Posterior cingulate gyrus (tissue), 11 donors: Measurements from ENCODE around the gene LHB.
"Not testable (repeated sequence)": the region's sequence is repeated elsewhere in the genome, so short reads cannot be mapped to it uniquely, and the experiment has no call there.

Experiments
- DNase-seq, 10 donors: peaks; one replicate each; pipeline versions ENCODE4 v3.0.0 to v3.0.0-alpha.2; 2020 to 2021; ENCODE audit warnings: mixed read lengths in 3 of 10
- intact Hi-C: fragments of 100-400 bp; cut with DNase I; formaldehyde crosslinking; loops from one replicate; pipeline ENCODE4 v1.15.1; 2023

LHB gene

DNA sequence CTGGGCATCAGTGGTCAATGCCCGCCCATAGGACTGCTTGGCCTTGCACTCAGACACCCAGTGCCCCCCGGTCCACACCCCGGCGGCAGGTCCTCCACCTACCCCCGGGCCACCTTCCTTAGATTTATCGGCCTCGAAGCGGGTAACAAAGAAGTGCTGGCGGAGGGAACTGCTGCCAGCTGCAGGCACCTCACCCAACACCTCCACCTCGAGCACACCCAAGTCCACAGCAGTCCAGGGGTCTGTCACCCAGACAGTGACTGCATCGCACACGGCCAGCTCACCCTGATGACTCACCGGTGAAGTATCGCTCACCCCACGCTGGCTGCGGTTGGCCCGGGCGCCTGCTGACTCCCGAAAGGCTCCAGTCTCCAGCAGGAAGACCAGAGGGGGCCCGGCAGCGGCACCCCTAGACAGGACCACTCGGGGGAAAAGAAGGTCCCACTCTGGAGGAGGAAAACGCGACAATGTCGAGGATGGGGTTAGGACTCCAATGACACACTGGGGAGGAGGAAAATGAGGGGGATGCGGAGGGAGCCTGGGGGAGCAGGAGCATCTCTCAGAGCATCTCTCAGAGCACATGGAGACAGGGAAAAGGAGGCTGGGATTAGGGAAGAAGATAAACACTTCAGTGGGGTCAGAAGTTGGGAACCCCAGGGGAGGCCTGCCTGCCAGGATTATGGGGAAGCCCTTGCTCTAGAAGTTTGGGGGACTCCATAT is 21.8 kb upstream of the LHB start:
- DNase-seq = peak in 2 of 10 donors; percentile 44 to 72
- intact Hi-C loops = not testable (repeated sequence)

DNA sequence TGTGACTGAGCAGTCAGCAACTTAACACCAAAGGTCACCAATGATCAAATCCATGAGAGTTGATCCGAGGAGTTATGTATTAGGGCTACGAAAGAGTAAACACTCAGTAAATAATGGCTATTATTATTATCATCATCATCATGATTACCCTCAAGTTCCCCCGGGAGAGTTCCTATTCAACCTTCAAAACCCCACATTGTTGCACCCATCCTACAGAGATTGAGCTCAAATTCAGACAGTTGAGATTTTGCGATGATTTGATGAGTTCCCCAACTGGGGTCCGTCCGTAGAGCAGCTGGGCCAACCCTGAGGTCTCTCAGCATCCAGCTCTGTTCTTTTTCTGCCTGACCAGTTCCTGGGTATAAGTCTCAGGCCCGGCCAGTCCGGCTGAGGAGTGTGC is 21.2 kb upstream of the LHB start:
- DNase-seq, intact Hi-C loops: not testable (repeated sequence)

DNA sequence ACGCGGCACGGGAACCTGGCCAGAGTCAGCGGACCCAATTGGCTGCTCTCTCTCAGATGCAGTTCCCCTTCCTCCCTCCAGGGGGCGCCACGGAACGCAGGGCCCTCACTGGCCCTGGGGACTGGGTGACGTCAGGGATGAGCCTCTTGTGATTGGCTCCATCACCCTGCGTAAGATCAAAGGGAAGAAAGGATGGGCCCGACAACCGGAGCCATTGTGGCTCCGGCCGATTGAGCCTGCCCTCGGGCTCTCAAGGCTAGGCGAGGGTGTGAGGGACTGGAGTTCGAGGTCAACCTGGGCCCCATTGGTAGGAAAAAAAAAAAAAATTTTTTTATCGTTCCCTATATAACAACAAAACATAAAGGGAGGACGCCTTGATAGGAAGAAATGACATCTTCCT is 19.9 kb upstream of the LHB start, which contains the start of gene CGB1:
TSS of gene CGB1 (minus strand) at position 81 of the 400 bp plus-strand sequence. CDS start 184 bp downstream, outside the sequence.
- peak in 2 of 10 donors; percentile 33 to 45 for DNase-seq
- intact Hi-C loops = not testable (repeated sequence)

DNA sequence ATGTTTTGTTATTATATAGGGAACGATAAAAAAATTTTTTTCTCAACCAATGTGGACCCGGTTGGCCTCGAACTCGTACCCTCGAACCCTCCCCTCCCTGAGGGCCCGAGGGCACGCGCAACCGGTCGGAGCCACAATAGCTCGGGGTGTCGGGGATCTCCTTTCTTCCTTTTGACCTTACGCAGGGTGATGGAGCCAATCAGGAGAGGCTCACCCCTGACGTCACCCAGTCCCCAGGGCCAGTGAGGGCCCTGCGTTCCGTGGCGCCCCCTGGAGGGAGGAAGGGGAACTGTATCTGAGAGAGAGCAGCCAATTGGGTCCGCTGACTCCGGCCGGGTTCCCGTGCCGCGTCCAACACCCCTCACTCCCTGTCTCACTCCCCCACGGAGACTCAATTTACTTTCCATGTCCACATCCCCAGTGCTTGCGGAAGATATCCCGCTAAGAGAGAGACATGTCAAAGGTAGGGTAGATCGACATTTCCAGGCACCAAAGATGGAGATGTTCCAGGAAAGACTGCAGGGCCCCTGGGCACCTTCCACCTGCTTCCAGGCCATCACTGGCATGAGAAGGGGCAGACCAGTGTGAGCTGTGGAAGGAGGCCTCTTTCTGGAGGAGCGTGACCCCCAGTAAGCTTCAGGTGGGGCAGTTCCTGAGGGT is 14.9 kb upstream of the LHB start, which contains the start of gene CGB2:
TSS of gene CGB2 (plus strand) at position 249 of the 660 bp plus-strand sequence. CDS start at position 455, 206 bp downstream.
- intact Hi-C loops = not testable (repeated sequence)
- DNase-seq = peak in 1 of 10 donors; percentile 70

DNA sequence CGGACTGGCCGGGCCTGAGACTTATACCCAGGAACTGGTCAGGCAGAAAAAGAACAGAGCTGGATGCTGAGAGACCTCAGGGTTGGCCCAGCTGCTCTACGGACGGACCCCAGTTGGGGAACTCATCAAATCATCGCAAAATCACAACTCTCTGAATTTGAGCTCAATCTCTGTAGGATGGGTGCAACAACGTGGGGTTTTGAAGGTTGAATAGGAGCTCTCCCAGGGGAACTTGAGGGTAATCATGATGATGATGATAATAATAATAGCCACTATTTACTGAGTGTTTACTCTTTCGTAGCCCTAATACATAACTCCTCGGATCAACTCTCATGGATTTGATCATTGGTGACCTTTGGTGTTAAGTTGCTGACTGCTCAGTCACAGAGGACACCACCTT is 13.4 kb upstream of the LHB start:
- intact Hi-C loops = not testable (repeated sequence)
- DNase-seq = peak in 1 of 10 donors; percentile 4

DNA sequence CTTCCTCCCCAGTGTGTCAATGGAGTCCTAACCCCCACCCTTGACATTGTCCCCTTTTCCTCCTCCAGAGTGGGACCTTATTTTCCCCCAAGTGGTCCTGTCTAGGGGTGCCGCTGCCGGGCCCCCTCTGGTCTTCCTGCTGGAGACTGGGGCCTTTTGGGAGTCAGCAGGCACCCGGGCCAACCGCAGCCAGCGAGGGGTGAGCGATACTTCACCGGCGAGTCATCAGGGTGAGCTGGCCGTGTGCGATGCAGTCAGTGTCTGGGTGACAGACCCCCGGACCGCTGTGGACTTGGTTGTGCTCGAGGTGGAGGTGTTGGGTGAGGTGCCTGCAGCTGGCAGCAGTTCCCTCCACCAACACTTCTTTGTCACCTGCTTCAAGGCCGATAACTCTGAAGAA is 12.9 kb upstream of the LHB start:
- intact Hi-C loops = not testable (repeated sequence)
- DNase-seq = peak in 2 of 10 donors; percentile 25 to 65

DNA sequence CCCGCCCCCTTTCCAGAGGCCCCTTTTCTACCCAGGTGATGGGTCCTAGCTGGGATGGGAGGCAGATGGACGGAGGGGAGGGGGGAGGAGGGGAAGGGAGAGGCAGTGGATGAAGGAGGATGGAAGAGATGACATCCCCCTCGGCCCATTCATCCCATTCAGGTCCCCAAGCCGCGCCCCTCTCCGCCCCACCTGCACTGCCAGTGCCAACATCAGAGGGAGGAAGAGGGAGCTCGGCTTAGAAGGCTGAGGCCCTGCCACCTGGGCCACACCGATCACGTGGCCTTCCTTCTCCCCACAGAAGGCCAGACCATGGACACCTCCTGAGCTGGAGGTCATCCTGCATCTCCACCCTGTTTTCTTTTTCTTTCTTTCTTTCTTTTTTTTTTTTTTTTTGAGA is 11.8 kb upstream of the LHB start:
- intact Hi-C loops = not testable (repeated sequence)
- peak in 2 of 10 donors; percentile 30 to 71 for DNase-seq

DNA sequence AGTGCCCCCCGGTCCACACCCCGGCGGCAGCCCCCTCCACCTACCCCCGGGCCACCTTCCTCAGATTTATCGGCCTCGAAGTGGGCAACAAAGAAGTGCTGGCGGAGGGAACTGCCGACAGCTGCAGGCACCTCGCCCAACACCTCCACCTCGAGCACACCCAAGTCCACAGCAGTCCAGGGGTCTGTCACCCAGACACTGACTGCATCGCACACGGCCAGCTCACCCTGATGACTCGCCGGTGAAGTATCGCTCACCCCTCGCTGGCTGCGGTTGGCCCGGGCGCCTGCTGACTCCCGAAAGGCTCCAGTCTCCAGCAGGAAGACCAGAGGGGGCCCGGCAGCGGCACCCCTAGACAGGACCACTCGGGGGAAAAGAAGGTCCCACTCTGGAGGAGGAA is 8.7 kb upstream of the LHB start:
- intact Hi-C loops = not testable (repeated sequence)

DNA sequence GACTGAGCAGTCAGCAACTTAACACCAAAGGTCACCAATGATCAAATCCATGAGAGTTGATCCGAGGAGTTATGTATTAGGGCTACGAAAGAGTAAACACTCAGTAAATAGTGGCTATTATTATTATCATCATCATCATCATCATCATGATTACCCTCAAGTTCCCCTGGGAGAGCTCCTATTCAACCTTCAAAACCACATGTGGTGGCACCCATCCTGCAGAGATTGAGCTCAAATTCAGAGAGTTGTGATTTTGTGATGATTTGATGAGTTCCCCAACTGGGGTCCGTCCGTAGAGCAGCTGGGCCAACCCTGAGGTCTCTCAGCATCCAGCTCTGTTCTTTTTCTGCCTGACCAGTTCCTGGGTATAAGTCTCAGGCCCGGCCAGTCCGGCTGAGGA is 8.2 kb upstream of the LHB start:
- not testable (repeated sequence) for DNase-seq

More for the DNA sequence above, 8.7 kb upstream of the LHB start:
- peak in 2 of 10 donors; percentile 8 to 59 for DNase-seq

DNA sequence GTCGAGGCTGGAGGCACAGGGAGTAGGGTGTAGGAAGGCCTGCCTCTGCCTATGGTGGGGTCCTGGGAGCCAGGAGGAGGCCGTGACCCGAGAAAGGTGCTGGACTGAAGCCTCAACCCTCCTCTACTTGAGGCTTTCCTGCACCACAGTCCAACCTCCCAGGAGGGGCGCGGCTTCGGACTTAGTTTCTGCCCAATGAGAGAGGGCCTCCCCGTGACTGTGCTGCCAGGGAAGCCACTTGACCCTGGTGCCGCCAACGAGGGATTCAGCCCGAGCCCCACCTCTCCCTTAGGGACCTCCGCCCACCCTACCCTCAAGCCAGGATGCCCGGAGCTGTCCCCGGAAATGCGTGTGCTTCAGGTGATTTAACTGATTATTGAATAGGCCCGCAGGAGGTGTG is 7.3 kb upstream of the LHB start, which contains the start of gene CGB3:
TSS of gene CGB3 (minus strand) at position 101 of the 400 bp plus-strand sequence. CDS start 362 bp downstream, outside the sequence.
- DNase-seq = peak in 1 of 10 donors; percentile 5
- intact Hi-C loops = not testable (repeated sequence)

More for the DNA sequence above, 8.2 kb upstream of the LHB start:
- intact Hi-C loops = not testable (repeated sequence)

DNA sequence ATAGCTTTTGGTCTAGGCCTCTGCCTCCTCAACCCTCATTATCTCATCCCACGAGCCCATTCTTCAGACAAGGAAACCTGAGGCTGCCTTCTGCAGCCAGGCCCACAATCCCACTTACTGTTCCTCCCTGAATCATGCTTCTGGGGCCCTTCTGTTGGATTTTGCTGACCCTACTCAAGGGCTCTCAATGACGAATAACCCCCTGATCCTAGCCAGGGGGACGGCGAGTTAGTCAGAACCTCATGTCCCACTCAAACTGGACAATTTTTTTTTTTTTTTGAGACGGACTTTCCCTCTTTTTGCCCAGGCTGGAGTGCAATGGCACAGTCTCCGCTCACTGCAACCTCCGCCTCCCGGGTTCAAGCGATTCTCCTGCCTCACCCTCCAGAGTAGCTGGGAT is 5.2 kb upstream of the LHB start:
- peak in 2 of 10 donors; percentile 15 to 27 for DNase-seq
- intact Hi-C loops = no loop called here

DNA sequence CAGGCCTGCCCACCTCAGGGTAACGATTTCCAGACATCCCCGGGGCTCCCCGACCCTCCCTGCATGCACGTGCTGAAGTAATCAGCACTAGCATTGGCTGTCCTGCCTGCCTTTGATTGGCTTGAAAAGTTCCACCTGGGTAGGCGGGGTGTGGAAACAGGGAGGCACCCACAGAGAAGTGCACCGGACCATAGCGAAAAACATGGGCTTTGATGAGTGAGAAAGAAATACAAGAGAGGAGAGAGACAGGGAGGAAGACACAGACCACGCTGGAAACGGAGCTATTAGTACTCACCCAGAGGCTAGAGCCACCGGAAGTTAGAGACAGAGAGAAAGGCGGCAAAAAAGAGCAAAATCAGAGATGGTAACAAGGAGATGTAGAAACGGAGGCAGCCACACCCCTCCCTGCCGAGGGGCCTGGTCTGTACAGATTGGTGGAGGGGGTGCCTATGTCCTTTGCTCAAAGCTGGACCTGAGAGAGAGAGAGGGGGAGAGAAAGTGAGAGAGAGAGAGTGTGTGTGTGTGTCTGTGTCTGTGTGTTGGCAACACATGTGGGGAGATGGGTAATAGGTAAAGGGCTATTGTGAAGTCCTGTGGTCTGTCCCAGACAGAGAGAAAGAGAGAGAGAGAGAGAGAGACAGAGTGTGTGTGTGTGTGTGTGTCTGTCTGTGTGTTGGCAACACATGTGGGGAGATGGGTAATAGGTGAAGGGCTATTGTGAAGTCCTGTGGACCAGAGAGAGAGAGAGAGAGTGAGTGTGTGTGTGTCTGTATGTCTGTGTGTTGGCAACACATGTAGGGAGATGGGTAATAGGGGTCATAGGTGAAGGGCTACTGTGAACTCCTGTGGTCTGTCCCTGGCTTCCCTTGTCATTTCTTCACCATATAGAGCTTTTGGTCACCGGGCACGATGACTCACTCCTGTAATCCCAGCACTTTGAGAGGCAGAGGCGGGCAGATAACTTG is 4.3 kb upstream of the LHB start:
- intact Hi-C loops = no loop called here
- DNase-seq = peak in 1 of 10 donors; percentile 24

DNA sequence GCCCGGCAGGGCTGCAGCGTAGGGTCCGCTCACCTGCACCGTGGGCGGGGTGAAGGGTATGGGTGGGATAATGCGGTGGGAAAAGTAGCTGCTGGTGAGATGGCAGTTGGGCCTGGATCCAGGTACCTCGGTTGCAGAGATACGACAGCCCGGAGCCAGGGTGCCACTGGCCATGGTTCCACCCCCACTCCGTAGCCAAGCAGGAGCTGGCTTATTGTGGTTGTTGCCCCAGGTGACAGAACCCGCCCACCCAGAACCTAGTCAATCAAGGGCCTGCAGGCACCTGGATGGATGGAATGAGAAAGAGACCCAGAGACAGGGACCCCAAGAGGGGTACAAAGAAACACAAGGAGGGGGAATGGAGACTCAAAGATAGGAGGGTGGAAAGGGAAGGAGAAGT is 3.5 kb upstream of the LHB start:
- DNase-seq = peak in 1 of 10 donors; percentile 36
- intact Hi-C loops = no loop called here

DNA sequence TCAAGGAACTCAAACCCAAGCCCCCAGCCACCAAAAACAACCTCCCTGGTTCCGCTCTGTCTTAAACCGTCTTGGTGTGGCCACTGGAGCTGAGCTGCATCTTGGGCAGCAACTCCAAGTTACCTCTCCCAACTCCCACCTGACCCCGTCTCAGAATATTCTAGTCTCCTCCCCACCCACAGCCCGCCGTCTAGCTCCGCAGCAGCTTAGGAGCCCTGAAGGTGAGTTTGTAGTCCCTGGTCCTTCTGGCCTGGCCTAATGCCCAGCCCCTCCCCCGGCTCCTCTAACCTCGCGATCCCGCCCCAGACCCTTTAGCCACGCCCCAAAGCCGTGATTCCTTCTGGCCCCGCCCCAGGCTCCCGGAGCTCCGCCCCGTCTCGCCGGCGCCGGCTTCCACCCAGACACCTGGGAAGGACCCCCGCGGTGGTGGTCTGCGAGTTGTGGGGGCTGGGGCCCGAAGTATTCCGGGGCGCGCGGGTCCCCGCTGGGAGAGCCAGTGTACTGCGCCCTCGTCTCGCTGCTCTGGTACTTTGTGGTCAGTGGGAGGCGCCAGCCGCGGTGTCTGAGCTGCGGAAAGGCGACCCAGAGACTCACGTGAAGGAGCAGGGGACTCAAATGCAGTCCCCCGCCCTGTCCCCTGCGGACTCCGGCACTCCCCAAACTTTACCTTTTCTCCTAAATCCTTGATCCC is 2.5 kb upstream of the LHB start:
- intact Hi-C loops = no loop called here
- DNase-seq = peak in 4 of 10 donors; percentile 27 to 78 (median 52)

DNA sequence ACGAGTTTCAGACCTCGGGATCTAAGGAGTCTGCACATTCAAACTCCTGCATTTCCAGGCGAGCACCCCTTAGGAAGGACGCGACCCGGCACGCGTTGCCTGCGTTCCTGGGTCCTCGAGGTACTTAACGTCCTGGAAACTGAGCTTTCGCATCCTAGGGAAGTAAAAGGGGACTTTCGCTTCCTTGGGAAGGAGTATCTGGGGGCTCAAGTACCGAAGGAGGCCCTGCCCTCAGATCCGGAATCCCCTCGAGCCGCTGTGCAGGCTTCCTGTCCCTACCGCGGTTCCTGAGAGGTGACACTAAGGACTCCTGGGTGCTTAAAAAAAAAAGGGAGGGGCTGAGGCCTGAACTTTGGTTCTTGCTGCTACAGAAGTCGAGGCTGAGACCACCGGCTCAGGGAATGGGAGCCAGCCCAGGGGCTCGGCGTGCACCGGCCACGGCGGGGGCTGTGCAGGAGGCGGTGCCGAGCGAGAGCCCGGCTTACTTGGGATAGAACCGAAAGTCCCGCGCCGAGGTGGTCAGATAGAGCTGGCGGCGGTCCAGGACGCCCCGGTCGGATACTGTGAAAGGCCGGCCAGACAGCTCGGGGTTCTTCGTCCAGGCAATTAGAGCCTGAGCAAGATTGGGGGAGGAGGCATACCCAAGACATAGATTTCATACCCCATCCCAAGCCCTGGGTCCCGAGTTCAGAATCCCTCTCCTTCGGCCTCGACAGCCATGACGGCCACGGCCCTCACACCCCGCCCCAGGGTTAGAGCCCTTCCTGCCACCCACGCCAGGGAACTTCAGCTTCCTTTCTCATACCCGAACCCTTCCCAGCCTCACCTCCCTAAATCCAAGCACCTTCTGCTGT is 1.7 kb upstream of the LHB start:
- DNase-seq = peak in 2 of 10 donors; percentile 72
- intact Hi-C loops = not testable (repeated sequence)

DNA sequence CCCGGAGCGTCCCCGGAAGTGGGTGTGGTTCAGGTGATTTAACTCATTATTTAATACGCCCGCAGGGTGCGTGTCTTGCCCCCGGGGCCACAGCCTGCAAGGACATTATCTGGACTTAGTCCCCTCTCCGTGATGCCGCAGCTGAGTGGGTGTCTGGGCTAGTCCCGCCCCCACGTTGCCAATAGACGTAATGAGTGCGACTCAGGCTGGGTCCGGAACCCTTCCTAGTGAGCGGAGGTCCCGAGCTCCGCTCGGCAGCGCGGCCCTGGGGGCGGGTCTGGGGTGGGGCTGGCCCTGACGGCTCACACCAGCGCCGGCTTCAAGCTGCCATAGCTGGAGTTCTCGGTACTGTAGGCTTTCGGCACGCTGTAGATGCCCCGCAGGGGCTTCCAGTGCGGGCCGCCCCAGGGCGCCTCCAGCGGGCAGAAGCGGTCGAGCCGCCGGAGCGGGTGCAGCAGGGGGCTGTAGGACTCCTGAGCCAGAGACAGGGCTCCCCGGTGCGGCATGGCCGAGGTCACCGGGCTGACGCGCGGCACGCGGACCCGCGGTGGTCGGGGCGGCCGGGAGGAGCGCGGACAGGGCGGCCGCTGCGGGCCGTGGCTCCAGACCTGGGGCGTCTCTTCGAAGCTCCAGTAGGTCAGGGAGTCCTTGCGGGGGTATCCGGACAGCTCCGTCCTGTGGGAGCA is 918 bp upstream of the LHB start:
- intact Hi-C loops = no loop called here
- DNase-seq = peak in 4 of 10 donors; percentile 5 to 87 (median 29)

DNA sequence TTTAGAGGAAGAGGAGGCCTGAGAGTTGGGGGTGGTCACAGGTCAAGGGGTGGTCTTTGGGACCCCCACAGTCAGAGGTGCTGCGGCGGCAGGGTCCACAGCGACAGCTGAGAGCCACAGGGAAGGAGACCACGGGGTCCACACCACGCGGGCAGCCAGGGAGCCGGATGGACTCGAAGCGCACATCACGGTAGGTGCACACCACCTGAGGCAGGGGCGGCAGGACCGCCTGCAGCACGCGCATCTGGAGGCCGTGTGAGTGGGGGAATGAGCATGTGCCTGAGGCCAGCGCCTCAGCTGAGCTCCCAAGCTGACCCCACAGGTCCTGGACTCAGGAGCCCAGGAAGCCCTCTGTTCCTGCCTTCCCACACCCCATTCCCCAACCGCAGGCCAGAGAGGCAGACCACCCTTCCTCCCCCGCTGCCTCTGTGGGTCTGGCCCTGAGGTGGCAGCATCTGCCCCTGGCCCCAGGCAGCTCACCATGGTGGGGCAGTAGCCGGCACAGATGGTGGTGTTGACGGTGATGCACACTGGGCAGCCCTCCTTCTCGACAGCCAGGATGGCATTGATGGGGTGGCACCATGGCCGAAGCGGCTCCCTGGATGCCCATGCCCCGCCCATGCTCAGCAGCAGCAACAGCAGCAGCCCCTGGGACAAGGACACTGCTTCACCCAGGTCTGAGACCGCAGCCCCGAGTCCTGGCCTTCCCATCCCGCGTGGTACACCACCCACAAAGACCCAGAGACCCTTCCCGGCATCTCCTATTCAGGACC is 638 bp downstream of the LHB start:
- no peak for DNase-seq
- intact Hi-C loops = no loop called here
